HepG2 (cell line): ENCODE results near the gene AGXT. TPM values are rescaled to one million over a fixed set of nuclear protein-coding genes. Genes with fewer than 3 reads are reported as not detected.

ENCODE experiments used
- ATAC-seq: fragments of 200-7000 bp; cut with Tn5 transposase; 3 replicates; pipeline ENCODE4 v1.9.1; 2020; ENCODE audit warnings: mild to moderate bottlenecking, moderate library complexity
- BruUV-seq: library from RNA; stranded (reverse); fragments of 400-500 nt; replicated peaks from 2 replicates; lab custom pipeline; 2021; lab: Mats Ljungman, UMichigan
- CTCF ChIA-PET: fragments of 300-600 bp; formaldehyde crosslinking; extraction: SDS; loops from one replicate; lab custom pipeline; 2021; ENCODE audit warnings: low total read pairs, inconsistent platforms, low intra/inter-chr PET ratio; lab: Yijun Ruan, JAX
- POLR2A ChIA-PET: fragments of 350-600 bp; sonication (Branson Sonifier 250); formaldehyde crosslinking; loops from one replicate; lab custom pipeline; 2020; ENCODE audit warnings: antibody characterized with exemption, inconsistent platforms; lab: Yijun Ruan, JAX
- DNase-seq: peaks from one replicate; pipeline ENCODE4 v3.0.0-alpha.2; 2015; ENCODE audit warnings: low spot score
- FAIRE-seq: peaks from 3 replicates; lab custom pipeline; 2011; peaks lifted over from hg19 to GRCh38; lab: Jason Lieb, UNC
- H2AFZ ChIP-seq: one replicate; pipeline ENCODE4 v1.6.1; 2011; ENCODE audit warnings: low read length, inconsistent platforms
- H3K27ac ChIP-seq: fragments of 300-600 bp; 3 replicates; pipeline ENCODE4 v1.8.0; 2011; ENCODE audit warnings: mixed run types, mild to moderate bottlenecking, mixed read lengths, low read length, inconsistent platforms; ENCODE audit not compliant: insufficient read depth; ENCODE audit errors: extremely low read length
- H3K27me3 ChIP-seq, 2 experiments: fragments of 200-600 bp in 1 of 2; 2 replicates in 1 of 2; 3 replicates in 1 of 2; pipeline versions ENCODE4 v1.6.0 to v1.8.0; 2011; ENCODE audit warnings: low read length in 2 of 2, mild to moderate bottlenecking in 2 of 2, moderate library complexity in 2 of 2, inconsistent platforms in 1 of 2; ENCODE audit not compliant: insufficient read depth in 2 of 2, control insufficient read depth in 1 of 2
- H3K36me3 ChIP-seq, 2 experiments: fragments of 200-600 bp in 1 of 2; replicated peaks in 1 of 2; 2 replicates in 1 of 2; 3 replicates in 1 of 2; pipeline versions ENCODE4 v1.5.1 to v1.8.0; 2011; ENCODE audit warnings: low read length in 2 of 2, inconsistent platforms in 1 of 2; ENCODE audit not compliant: insufficient read depth in 2 of 2, control insufficient read depth in 1 of 2
- H3K4me1 ChIP-seq: 2 replicates; pipeline ENCODE4 v1.5.1; 2012; ENCODE audit warnings: low read length, inconsistent platforms; ENCODE audit not compliant: insufficient read depth
- H3K4me2 ChIP-seq: 2 replicates; pipeline ENCODE4 v1.6.0; 2011; ENCODE audit warnings: low read depth, low read length, inconsistent platforms
- H3K4me3 ChIP-seq, 3 experiments: fragments of 200-600 bp in 1 of 3; sonication (generic), shearing (Covaris generic) in 1 of 3; replicated peaks in 1 of 3; 2 replicates each; pipeline ENCODE4 v1.5.1; 2011 to 2016; ENCODE audit warnings: low read length in 3 of 3, inconsistent platforms in 2 of 3, low read depth in 2 of 3, mild to moderate bottlenecking in 2 of 3, control low read depth in 1 of 3, mixed read lengths in 1 of 3; ENCODE audit not compliant: insufficient read depth in 1 of 3
- H3K79me2 ChIP-seq: one replicate; pipeline ENCODE4 v1.6.1; 2011; ENCODE audit warnings: low read length, inconsistent platforms; ENCODE audit not compliant: insufficient read depth
- H3K9ac ChIP-seq: 2 replicates; pipeline ENCODE4 v1.6.0; 2011; ENCODE audit warnings: mild to moderate bottlenecking, low read depth, low read length, inconsistent platforms; ENCODE audit not compliant: insufficient read depth
- H3K9me3 ChIP-seq: 2 replicates; pipeline ENCODE4 v1.5.1; 2012; ENCODE audit warnings: mild to moderate bottlenecking, low read length
- H4K20me1 ChIP-seq: 2 replicates; pipeline ENCODE4 v1.6.0; 2011; ENCODE audit warnings: inconsistent platforms, mild to moderate bottlenecking, low read length, moderate library complexity; ENCODE audit not compliant: insufficient read depth
- HIC2 ChIP-seq: sonication (generic); formaldehyde crosslinking; IDR thresholded peaks from 2 replicates; pipeline ENCODE4 v1.9.0; 2022; ENCODE audit warnings: low read depth, missing genetic modification reagents
- MXD1 ChIP-seq: sonication (generic); formaldehyde crosslinking; IDR thresholded peaks from 2 replicates; pipeline ENCODE4 v1.4.0; 2020; ENCODE audit warnings: mild to moderate bottlenecking, missing genetic modification reagents
- RELA ChIP-seq: sonication (generic); formaldehyde crosslinking; IDR thresholded peaks from 2 replicates; pipeline ENCODE4 v1.4.0; 2020; ENCODE audit warnings: missing genetic modification reagents
- THYN1 ChIP-seq: sonication (generic); formaldehyde crosslinking; IDR thresholded peaks from 2 replicates; pipeline ENCODE4 v1.8.1; 2023; ENCODE audit warnings: low read depth, mild to moderate bottlenecking, moderate library complexity, missing genetic modification reagents, borderline replicate concordance
- ZFX ChIP-seq: sonication (generic); formaldehyde crosslinking; IDR thresholded peaks from 2 replicates; pipeline ENCODE4 v1.4.0; 2020; ENCODE audit warnings: mild to moderate bottlenecking, low read depth, missing genetic modification reagents, moderate library complexity
- ZNF512B ChIP-seq: sonication (generic); formaldehyde crosslinking; IDR thresholded peaks from 2 replicates; pipeline ENCODE4 v1.5.1; 2020; ENCODE audit warnings: missing genetic modification reagents, mild to moderate bottlenecking, borderline replicate concordance
- ZNF687 ChIP-seq: sonication (generic); formaldehyde crosslinking; IDR thresholded peaks from 2 replicates; pipeline ENCODE4 v1.5.1; 2020; ENCODE audit warnings: mild to moderate bottlenecking, missing genetic modification reagents, moderate library complexity
- WGBS: methylation state at CpG from one replicate; pipeline ENCODE4 v1.1.6; 2017; ENCODE audit warnings: low lambda C conversion rate; 5-methylcytosine and 5-hydroxymethylcytosine counted together
- in situ Hi-C: cut with HindIII; loops from 2 replicates; pipeline ENCODE4 v1.10.0; 2017; ENCODE audit warnings: low pct_unique_long_range_greater_than_20kb; ENCODE audit not compliant: extremely low pct_ligation_motif_present
- intact Hi-C: fragments of 100-400 bp; cut with micrococcal nuclease; formaldehyde crosslinking; loops from one replicate; pipeline ENCODE4 v1.10.0; 2022; ENCODE audit not compliant: unreplicated experiment
- polyA plus RNA-seq, 8 experiments: library from polyadenylated mRNA; depleted of rRNA in 3 of 8; stranded (reverse) in 7 of 8; unstranded in 1 of 8; fragments of >200 nt; fragmentation: Illumina TruSeq in 4 of 8; extraction: Trizol in 4 of 8; gene quantifications; 2 replicates each; pipeline versions ENCODE4 v1.2.1 to v1.2.3, GENCODE V29; 2011 to 2016; ENCODE audit warnings: low read depth in 4 of 8, missing spikeins in 1 of 8, mixed read lengths in 1 of 8; ENCODE audit not compliant: insufficient read depth in 1 of 8
- total RNA-seq, 5 experiments: library from RNA; depleted of rRNA; stranded (reverse); fragments of >200 nt; fragmentation: Illumina TruSeq; extraction: Trizol; gene quantifications; 2 replicates each; pipeline ENCODE4 v1.2.3, GENCODE V29; 2016; ENCODE audit warnings: low read depth in 1 of 5

AGXT gene
- total and polyA plus RNA-seq, 2 of the 13 experiments (the other 11 are each of a cell fraction or from before 2014, with no cell fraction given): 41.9 to 96.1 TPM

- H3K36me3 ChIP-seq: no peaks in the 10 kb centered on the region
- no peak for TF ChIP-seq RELA (CRISPR knock-in tag)
- TF ChIP-seq THYN1: no peak
- TF ChIP-seq ZFX (CRISPR knock-in tag): peak; percentile 45; the same call in 1 of the 2 replicates
- peak; percentile 29; the same call in 1 of the 2 replicates for TF ChIP-seq ZNF687 (CRISPR knock-in tag)
- no peak for TF ChIP-seq MXD1 (CRISPR knock-in tag)
- TF ChIP-seq HIC2: 0 out of 2 replicates have a peak, but pooled peaks have one; percentile 19
- TF ChIP-seq ZNF512B (CRISPR knock-in tag): no peak
- no peak overlapping the region for H3K9ac ChIP-seq
- no peak overlapping the region for H3K27ac ChIP-seq
- no peaks in the 10 kb centered on the region for H4K20me1 ChIP-seq
- H3K9me3 ChIP-seq: no peaks in the 10 kb centered on the region
- H3K79me2 ChIP-seq: no peaks in the 10 kb centered on the region
- ChIA-PET POLR2A (interaction anchor here (1.0 to 9.3 kb wide), 2 partner anchors 18 to 36 kb away, joined by 3 to 63 read pairs; no protein-coding TSS in a partner anchor), CTCF (no interaction called here)
- intact Hi-C loops (no loop called here), in situ Hi-C loops (no loop called here)
- ATAC-seq (no peak), FAIRE-seq (no peak), DNase-seq (no peak)
- 58% methylated on average over 2 of the region's 12 CpGs for WGBS
- H3K4me1 ChIP-seq: peaks cover 88% of the 10 kb centered on the region
- no peak overlapping the region for H3K4me3 ChIP-seq
- no peak overlapping the region for H2AFZ ChIP-seq
- no peak overlapping the region for H3K4me2 ChIP-seq
- no peaks in the 10 kb centered on the region; a peak in 1 of 5 replicates for H3K27me3 ChIP-seq
- no TSS peak for BruUV-seq
Observed at GRCh38 chr2:240892925-240893324, 24.3 kb downstream of the AGXT start.
